Medulla oblongata (tissue), 1 donor: Measurements from ENCODE around the gene ANKMY2.
"Not testable (repeated sequence)": the region's sequence is repeated elsewhere in the genome, so short reads cannot be mapped to it uniquely, and the experiment has no call there.

ENCODE experiments used
- DNase-seq: peaks from one replicate; pipeline ENCODE4 v3.0.0-alpha.2; 2015; ENCODE audit errors: extremely low spot score

ANKMY2 gene

DNA sequence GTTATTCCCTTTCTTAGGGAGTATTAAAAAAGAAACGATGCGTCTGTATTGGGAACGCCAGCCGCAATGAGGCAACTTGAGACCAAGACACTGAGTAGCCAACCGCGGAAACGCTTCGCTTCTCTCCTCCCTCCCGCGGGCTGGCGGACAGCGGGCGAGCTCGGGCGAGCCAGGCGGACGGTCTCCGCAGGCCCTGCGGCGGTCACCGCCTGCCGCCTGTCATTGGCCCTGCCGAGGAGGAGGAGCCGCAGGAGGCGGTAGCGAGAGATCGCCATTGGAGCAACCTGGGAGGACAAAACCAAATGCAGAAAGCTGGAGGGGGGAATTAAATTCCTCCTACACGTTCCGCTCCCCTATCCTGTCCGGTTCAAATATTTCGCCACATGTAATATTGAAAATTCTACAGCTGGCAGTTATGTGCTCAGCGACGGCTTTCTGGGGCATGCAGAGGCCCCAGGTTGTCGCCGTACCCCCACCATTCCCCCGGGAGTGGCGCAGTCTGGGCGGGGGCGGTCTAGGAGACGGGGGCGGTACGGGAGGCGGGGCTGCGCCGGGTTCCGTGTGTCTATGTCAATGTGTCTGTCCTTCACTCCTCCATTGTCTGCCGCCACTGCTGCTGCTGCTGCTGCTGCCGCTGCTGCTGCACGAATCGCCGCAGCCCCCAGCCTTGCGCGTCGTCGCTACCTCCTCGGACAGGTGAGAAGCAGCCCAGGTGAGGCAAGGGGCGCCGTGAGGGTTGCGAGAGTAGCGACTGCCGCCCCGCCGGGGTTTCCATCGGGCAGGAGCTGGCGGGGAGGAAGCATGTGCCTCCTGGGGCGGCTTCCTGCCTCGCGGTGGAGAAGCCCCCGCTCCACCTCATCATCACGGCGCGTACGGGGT, at the start of gene ANKMY2, which contains the start of gene BZW2:
TSS of gene ANKMY2 (minus strand) at position 162 of the 879 bp plus-strand sequence. CDS start 181 bp downstream, outside the sequence.
TSS of gene BZW2 (plus strand) at position 589 of the 879 bp plus-strand sequence. CDS start 19,263 bp downstream, outside the sequence.
- DNase-seq, result peak; percentile 97

DNA sequence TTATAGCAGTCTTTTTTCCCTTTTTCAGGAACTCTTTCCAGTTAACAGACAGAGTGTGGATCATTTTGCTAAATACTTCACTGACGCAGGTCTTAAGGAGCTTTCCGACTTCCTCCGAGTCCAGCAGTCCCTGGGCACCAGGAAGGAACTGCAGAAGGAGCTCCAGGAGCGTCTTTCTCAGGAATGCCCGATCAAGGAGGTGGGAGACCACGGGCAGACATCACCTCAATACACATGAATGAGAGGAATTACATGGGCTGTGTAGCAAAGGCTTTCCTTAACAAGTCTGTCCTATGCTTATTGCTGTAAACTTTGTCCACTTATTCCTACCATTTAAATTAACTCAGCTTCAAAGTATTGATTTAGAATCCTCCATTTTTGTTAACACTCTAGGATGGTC, 49.3 kb upstream of the ANKMY2 start:
- DNase-seq, result no peak

DNA sequence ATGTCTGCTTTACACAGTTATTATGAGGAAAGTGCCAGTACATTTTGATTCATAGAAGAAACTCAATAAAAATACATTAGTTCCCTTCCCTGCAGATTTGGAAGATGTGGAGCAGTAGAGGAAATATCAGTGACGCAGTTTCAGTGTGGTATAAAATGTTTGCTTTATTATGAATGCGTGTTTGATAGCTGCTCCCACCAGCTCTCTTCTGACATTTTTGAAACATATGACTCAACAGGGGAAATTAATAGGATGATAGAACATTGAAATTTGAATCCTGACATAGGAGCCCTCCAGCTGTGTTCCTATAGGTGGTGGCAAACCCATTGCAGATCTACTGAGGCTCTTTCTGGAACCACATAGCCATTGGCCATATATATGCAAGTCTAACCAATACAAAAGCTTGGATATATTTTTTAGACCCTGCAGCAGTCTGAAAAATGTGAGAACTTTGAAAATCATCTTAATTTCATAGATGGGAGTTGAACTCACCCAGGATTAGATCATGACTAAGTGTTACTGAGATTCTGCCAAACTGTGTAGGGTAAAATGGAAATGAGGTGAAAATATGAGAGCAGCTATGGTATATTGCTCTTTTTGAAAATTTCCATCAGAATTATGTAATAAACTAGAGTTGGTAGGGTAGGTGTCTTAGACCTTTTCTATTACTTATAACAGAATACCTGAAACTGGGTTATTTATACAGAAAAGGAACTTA, 48.2 kb upstream of the ANKMY2 start:
- no peak for DNase-seq

DNA sequence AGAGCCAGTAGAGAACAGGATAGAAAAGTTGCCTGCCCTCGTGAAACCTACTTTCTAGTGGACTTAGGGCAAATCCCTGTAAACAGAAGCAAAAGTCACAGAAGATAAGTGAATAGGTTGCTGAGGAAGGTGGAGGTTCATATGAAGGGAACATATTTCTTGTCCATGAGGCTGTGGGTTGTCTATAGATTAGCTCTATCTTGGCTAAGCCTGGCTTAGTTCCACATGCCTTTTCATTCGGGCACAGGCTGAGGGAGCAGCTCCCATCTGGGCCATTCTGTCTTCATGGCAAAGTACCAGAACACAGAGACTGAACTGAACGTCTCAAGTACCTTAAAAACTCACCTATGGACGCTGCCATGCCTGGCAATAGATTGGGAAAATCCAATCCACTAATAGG, 45.7 kb upstream of the ANKMY2 start:
- no peak for DNase-seq

DNA sequence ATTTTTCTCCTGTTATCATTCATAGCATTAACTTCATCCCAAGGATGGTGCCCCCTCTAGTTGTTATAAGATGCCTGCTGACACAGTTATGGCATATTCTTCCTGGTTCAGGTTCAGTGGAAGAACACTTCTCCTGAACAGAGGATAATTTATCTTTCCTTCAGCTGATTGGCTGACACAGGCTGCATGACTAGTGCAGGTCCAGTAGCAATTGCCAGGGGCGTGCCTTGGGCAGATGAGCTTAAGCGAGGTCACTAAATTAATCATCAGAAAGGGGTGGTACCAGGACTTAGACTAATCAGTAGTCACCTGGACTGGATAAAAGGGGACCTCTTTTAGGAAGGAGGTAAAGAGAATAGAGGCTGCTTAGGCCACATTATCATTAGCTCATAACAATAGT, 42.7 kb upstream of the ANKMY2 start:
- DNase-seq, result no peak

DNA sequence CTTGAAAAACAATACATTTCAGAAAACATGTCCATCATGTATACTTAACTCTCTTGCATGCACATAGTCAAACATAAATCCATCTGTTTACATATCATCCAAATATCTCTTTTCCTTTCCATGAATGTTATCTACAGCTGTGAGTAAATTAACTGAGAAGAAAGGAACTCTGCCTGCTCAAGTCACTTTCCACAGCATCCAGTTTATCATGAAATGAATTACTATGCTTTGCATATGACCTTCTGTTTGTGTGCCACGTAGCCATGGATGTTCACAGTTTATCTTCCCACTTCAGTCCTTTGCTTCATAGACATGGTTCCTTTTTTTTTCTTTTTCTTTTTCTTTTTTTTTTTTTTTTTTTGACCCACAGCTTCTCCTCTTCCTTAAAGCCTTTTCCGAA, 40.0 kb upstream of the ANKMY2 start:
- no peak for DNase-seq

DNA sequence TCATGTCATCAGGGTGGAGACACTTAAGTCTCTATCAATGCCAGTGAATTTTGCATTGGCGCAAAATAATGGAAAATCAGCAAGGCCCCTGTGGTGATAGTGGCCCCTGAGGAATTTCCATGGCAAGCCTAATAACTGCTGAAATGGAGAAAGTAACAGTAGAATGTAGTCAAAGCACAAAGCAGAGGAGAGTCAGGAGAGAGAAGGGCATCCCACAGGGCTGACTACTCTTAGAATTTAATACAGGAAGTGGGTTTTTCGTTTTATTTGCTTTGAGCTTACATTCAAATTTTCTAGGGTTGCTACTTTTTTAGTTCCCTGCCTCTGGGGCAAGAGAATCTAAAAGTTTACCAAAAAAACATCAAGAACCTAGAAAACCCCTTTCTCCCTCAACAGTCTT, 39.4 kb upstream of the ANKMY2 start:
- DNase-seq, result no peak

DNA sequence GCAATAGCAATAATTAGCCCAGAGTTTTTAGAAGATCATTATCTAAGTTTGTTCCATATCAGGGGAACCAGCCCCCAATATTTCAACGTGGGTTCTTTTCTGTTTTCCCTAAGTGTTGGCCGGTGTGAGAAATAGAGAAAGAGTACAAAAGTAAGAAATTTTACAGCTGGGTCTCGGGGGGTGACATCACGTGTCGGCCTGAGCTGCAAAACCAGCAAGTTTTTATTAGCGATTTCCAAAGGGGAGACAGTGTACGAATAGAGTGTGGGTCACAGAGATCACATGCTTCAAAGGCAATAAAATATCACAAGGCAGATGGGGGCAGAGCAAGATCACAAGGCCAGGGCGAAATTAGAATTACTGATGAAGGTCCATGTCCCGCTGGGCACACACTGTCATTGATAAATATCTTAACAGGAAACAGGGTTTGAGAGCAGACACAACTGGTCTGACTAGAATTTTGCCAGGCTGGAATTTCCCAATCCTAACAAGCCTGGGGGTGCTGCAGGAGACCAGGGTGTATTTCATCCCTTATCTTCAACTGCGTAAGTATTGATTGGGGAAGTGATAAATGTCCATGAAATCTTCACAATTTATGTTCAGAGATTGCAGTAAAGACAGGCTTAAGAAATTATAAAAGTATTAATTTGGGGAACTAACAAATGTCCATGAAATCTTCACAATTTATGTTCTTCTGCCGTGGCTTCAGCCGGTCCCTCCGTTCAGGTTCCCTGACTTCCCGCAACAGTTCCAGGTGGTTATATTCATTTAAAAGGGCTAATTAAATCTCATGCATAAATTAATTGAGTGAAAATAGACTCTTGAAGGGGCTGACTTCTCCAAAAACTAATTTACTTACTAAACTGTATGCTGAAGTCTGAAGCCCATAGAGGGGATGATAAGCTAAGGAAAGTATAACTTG, 33.4 kb upstream of the ANKMY2 start:
- DNase-seq, result not testable (repeated sequence)

DNA sequence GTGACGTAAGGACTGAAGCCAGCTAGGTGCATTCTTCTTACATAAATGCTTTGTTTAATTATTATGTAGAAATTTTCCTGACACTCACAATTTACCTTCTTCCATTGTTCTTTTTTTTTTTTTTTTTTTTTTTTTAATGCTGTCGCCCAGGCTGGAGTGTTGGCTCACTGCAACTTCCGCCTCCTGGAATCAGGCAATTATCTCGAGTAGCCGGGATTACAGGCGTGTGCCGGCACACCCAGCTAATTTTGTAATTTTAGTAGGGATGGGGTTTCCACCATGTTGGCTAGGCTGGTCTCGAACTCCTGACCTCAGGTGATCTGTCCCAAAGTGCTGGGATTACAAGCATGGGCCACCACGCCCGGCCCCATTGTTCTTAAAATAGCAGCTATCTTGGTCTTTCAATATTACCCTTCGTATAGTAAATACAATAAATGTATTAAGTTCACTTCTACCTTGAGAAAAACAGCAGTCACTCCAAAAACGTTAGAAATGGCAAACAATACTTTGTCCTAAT, 32.5 kb upstream of the ANKMY2 start:
- DNase-seq, result no peak

DNA sequence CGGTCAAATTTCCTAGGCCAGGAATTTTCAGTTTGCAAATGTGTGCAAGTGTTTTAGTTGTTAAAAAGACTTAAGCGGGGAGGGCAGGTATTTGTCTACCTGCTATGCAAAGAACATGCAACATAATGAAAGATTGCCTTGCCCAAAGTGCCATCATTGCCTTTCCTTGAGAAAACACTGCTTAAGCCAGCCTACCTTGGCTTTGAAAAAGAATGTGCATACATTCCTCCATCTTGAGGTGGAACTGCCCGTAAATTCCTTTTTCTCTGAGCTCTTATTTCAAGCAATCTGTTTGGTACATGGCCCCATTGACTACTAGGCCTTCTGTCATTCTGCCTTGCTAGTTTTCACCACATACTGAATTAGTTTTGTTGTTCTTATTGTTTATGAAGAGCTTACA, 29.7 kb upstream of the ANKMY2 start:
- DNase-seq, result no peak

DNA sequence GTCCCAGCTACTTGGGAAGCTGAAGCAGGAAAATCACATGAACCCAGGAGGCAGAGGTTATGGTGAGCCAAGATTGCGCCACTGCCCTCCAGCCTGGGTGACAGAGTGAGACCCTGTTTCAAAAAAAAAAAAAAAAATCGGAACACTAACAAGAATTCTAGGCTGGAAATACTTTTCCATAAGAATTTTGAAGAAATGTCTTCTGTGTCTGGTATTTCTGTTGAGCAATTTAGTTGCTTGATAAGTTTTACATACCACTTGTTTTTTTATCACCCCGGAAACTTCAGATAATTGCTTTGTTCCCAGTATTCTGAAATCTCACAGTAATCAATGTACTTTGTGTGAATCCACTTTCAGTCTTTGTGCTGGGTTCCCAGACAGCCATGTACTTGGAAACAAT, 26.3 kb upstream of the ANKMY2 start:
- no peak for DNase-seq

DNA sequence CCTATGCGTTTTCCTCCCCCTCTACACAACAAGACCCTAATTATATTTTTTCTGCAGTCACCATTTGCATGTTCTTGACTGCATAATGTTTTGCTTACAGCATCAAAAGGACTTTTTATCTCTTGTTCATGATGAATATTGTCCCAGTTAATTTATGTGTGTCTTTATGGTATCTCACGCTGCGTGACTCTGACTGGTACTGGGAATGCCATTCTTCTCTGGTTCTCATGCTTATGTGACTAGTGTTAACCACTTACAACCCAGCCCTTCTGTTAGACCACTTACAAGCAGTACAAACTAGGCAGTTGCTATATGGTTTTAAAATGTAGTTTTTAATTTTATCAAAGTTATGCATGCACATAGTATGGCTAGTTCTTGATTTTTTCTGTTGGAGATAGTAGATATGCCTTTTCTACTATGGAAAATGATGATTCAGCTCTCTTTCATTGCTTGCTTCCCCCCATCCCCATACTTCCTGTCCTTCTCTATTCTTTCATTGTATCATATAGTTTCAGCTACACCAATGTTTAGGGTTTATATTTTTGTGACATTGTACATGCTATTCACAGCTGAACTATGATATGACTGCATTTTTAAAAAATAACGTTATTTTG, 25.3 kb upstream of the ANKMY2 start:
- no peak for DNase-seq

DNA sequence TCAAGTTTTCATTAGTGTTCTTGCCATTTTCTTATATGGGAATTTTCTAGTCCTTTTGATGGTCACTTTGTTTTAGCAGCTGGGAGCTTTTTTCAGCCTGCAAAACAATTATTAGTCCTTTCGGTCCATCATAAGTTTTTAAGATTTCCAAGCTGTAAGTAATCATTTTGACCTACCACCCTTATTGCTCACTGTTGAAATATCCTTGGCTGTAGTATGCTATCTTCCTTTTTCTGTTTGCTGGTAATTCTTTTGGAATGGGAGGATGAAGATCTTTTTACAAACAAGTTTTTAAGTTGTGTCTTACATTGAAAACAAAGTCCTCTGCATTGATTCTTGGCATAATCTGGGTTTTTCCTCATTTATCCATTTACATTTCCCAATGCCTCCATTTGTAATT, 24.5 kb upstream of the ANKMY2 start:
- no peak for DNase-seq

DNA sequence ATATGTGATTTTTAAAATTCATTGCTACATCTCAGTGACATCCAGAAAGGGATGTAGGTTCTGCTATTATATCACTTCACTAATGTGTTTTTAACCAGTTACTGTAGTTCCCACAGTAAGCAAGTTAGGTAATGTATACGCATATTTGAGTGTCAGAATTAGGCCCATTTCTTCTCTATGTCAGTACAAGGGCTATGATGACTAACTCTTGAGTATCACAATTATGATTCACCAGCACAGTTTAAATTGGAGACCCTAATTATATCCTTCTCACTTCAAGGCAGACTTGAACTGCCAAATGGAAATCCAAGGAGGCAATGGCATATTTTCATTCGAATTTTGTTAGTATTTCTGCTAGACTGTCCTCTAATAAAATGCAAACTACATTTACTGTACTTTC, 24.0 kb upstream of the ANKMY2 start:
- DNase-seq, result no peak

DNA sequence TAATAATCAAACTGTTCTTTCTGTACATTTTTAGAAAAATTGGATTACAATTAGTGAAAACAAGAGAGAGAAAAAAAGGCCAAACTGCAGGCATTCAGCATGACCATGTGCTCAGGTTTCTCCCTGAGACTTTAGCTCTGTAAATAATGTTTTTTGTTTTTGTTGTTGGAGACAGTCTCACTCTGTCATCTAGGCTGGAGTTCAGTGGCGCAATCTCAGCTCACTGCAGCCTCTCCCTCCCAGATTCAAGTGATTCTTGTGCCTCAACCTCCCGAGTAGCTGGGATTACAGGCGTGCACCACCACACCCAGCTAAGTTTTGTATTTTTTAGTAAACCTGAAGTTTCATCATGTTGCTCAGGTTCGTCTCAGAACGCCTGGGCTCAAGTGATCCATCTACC, 23.4 kb upstream of the ANKMY2 start:
- DNase-seq, result no peak

DNA sequence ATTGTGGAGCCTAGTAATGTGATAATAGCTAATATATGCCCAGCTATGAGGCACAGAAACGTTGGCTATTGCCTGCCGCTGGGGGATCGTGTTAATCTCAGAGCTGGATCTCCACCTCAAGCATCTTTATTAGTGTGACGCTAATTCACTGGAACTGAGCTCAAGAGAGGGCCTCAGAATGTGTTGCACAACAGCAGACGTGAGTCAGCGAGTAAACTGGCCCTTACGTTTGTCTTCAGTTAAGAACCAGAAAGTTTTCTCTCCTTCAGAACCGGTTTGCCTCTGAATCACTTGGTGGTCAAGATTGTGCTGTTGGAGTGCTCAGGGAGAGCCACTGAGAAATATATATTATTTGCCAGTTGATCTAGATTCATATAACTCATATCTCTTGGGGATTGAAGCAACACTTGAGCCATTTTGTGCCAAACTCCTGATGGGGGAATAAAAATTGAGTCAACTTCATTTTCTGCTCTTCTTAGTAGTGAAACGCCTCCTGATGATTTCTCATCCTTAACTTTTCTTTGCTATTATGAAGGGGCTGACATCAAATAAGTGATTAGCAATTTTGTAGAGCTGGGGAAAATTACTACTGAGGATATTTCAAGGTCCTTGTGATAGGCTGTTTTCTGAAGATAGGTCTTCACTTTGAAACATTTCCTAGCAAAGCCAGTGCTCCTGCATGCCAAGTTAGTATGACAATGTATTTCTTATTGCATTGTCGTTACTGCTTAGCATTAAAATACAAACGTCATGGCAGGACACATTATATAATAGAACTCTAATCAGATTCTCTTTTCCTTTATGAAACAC, 22.7 kb upstream of the ANKMY2 start:
- DNase-seq, result no peak

DNA sequence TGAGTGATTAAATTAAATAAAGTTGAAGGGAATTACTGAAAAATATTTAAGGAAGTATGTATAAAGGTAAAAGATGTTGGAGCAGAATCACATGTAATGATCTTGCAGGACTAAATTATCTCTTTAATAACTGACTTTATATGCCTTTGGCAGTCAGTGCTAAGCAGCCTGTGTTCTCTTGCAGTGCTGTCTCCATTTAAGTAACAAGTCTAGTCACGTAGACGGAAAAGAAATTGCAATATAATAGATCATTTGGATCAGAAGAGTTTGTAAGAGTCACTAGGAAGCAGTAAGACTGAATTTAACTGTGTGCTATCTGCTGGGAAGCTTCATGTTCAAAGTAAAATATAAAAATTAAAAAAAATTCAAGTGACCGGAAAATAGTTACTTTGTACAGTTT, 21.8 kb upstream of the ANKMY2 start:
- DNase-seq, result no peak

DNA sequence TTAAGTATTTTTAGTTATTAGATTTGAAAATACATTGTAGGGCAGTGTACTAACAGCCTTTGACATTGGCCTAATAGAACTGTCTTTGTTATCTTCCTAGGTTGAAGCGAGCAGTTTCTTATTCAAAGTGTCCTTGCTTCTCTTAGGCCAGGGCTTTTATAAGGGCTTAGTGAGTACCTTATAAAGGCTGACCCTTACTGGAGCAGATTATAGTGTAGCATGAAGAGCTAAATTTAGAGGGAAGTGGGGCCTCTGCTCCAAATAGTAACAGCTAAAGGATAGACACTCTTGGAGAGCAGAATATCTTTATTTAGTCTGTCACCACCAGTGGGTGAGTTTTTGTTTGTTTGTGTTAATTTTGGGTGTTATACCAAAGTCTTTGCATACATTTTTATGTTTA, 16.4 kb upstream of the ANKMY2 start:
- no peak for DNase-seq

DNA sequence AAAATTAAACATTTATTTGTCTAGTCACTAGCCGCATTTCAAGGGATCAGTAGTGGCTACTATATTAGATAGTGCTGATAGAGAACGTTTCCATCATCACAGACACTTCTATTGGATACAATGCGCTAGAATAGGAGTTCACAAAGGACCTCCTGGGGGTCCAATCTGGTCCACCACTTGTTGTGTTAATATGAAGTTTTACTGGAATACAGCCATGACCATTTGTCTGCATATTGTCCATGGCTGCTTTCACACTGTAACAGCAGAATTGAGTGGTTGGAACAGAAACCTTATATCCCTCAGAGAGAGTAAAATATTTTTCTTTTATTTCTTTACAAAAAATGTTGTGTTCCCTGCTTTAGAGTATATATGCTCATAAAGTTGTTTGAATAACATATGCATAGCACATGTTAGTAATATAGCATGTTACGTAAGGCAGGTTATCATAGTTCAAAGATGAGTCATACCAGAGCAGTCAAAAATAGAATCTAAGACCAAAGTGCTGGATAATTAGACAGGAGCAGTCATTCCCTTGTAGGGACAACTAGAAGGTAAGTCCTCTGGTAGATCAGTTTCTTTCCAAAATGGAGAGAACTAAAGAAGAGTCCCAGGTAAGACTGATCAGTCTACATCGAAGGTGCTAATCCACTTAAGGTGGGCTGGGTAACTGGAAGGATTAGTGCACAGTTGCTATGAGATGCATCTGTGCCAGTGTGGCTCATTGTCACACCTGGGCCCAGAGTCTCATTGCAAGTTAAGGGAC, 15.3 kb upstream of the ANKMY2 start:
- no peak for DNase-seq
